Spleen (tissue), 11 donors: ENCODE data around the gene ZSCAN18. TPM values are rescaled to one million over a fixed set of nuclear protein-coding genes. Genes with fewer than 3 reads are reported as not detected.
A peak's percentile ranks its signal among the peaks of the same experiment; 100 is the strongest.

ENCODE experiments used
- DNase-seq: peaks from one replicate; pipeline ENCODE4 v3.0.0-alpha.2; 2020
- H3K27ac ChIP-seq, 8 donors: fragments of 200-600 bp; sonication (generic) in 7 of 8; 1 replicate in 4 of 8; 2 replicates in 4 of 8; pipeline versions ENCODE4 v1.5.0 to v1.8.0; 2016 to 2021; ENCODE audit warnings: inconsistent platforms in 4 of 8, mild to moderate bottlenecking in 4 of 8, moderate library complexity in 1 of 8
- H3K27me3 ChIP-seq, 7 donors: fragments of 200-600 bp; sonication (generic) in 6 of 7; replicated peaks in 1 of 7; 1 replicate in 4 of 7; 2 replicates in 3 of 7; pipeline versions ENCODE4 v1.5.0 to v1.8.0; 2016 to 2021; ENCODE audit warnings: inconsistent platforms in 3 of 7, mild to moderate bottlenecking in 1 of 7
- H3K36me3 ChIP-seq, 6 donors: fragments of 200-600 bp; sonication (generic) in 5 of 6; 1 replicate in 4 of 6; 2 replicates in 2 of 6; pipeline versions ENCODE4 v1.5.0 to v1.8.0; 2016 to 2021; ENCODE audit warnings: inconsistent platforms in 2 of 6
- H3K4me1 ChIP-seq, 6 donors: fragments of 200-600 bp; sonication (generic) in 5 of 6; 1 replicate in 3 of 6; 2 replicates in 3 of 6; pipeline versions ENCODE4 v1.5.0 to v1.8.0; 2016 to 2021; ENCODE audit warnings: inconsistent platforms in 3 of 6
- H3K4me3 ChIP-seq, 8 donors: fragments of 200-600 bp; sonication (generic) in 7 of 8; 1 replicate in 4 of 8; 2 replicates in 4 of 8; pipeline versions ENCODE4 v1.5.0 to v1.8.0; 2016 to 2021; ENCODE audit warnings: inconsistent platforms in 4 of 8, mild to moderate bottlenecking in 4 of 8, moderate library complexity in 2 of 8
- H3K9me3 ChIP-seq, 8 donors: fragments of 200-600 bp; sonication (generic) in 7 of 8; 1 replicate in 4 of 8; 2 replicates in 4 of 8; pipeline versions ENCODE4 v1.5.0 to v1.8.0; 2016 to 2021; ENCODE audit warnings: inconsistent platforms in 4 of 8
- POLR2A ChIP-seq, 3 donors: fragments of 450-650 bp; IDR thresholded peaks; one replicate each; pipeline ENCODE4 v1.5.1; 2017; ENCODE audit warnings: antibody characterized with exemption in 3 of 3, mild to moderate bottlenecking in 1 of 3
- POLR2AphosphoS5 ChIP-seq, 3 donors: sonication (generic); formaldehyde crosslinking; IDR thresholded peaks; one replicate each; pipeline ENCODE4 v1.5.1; 2017; ENCODE audit warnings: antibody characterized with exemption in 3 of 3
- WGBS, 5 donors: extraction: QIAGEN DNeasy Blood & Tissue Kit in 3 of 5; methylation state at CpG; one replicate each; pipeline versions ENCODE4 v1.1.5 to v1.1.7; 2013 to 2018; 5-methylcytosine and 5-hydroxymethylcytosine counted together
- intact Hi-C: fragments of 100-400 bp; cut with DNase I; formaldehyde crosslinking; loops from one replicate; pipeline ENCODE4 v1.15.0; 2023; ENCODE audit warnings: low total_unique reads
- polyA plus RNA-seq, 3 donors: library from polyadenylated mRNA; stranded (reverse); fragments of 200-250 nt; gene quantifications; one replicate each; pipeline ENCODE4 v1.2.1, GENCODE V29; 2013
- total RNA-seq, 7 donors: library from RNA; depleted of rRNA in 3 of 7; stranded (reverse); fragments of >200 nt in 3 of 7; fragmentation: NEBNext Ultra II Directional in 4 of 7; extraction: Animal tissue kit (Norgen Biotek cat#: 25700) in 4 of 7; gene quantifications; one replicate each; pipeline versions ENCODE4 v1.1.0 to v1.2.1, GENCODE V29; 2016 to 2021
- TF ChIP-seq, protein P1 (sequence below), 11 experiments: fragments of 200-600 bp in 7 of 11; fragments of 450-650 bp in 4 of 11; sonication (generic) in 4 of 11; IDR thresholded peaks in 8 of 11; conservative IDR thresholded peaks in 3 of 11; 1 replicate in 7 of 11; 2 replicates in 4 of 11; pipeline versions ENCODE4 v1.4.0 to v1.8.0; 2016 to 2021; ENCODE audit warnings: antibody characterized with exemption in 11 of 11, inconsistent platforms in 4 of 11, mild to moderate bottlenecking in 1 of 11
- donor health status: healthy with polysubstance abuse.
- donor health status: DM: no; HTN: no; CAD: no; lungs with moderate emphysema.
- donor health status: DM: no; HTN: no; CAD: no.
- donor health status: Bipolar disorder and iron deficiency.
- donor health status: healthy.
- donor health status: DM: no; HTN: no; CAD: no.
- donor health status: DM: yes; HTN: yes; CAD: no.

ZSCAN18 gene
- total and polyA plus RNA-seq, 10 donors = 39.8 to 71.7 (median 57.2) TPM

DNA sequence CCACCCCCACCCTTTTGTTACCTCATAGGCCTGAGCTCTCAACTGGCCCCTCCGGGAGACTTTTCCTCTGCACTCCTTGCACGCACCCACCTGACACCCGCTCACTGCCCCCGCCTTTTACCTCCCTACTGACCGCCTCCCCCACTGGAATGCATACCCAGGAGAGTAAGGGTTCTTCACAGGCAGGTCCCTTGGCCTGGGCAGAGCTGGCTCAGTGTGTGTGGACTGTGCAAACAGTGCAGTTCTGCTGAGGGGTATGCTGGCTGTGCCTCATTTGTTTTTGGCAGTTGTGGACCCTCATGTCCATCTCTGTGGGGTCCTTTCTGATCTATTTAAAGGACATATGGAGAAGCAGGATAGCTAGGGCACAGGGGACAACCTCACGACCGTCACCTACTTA, 5.0 kb downstream of the ZSCAN18 start:
- peaks cover 0 to 90% (median 82%) of the 10 kb centered on the region in 8 donors for H3K9me3 ChIP-seq
- intact Hi-C loops = no loop called here
- H3K36me3 ChIP-seq = peaks cover 0 to 41% (median 0%) of the 10 kb centered on the region in 6 donors
- H3K4me3 ChIP-seq = no peak overlapping the region
- DNase-seq = no peak
- no peak overlapping the region for H3K27ac ChIP-seq
- WGBS, 5 donors = 94 to 98% (median 95%) methylated on average over 6 to 7 of the region's 7 CpGs
- no peaks in the 10 kb centered on the region for H3K27me3 ChIP-seq
- peaks cover 0 to 19% (median 12%) of the 10 kb centered on the region in 6 donors for H3K4me1 ChIP-seq
- TF ChIP-seq POLR2A (IDR thresholded peaks at IDR 0.05) = no peak
- TF ChIP-seq, protein P1, sequence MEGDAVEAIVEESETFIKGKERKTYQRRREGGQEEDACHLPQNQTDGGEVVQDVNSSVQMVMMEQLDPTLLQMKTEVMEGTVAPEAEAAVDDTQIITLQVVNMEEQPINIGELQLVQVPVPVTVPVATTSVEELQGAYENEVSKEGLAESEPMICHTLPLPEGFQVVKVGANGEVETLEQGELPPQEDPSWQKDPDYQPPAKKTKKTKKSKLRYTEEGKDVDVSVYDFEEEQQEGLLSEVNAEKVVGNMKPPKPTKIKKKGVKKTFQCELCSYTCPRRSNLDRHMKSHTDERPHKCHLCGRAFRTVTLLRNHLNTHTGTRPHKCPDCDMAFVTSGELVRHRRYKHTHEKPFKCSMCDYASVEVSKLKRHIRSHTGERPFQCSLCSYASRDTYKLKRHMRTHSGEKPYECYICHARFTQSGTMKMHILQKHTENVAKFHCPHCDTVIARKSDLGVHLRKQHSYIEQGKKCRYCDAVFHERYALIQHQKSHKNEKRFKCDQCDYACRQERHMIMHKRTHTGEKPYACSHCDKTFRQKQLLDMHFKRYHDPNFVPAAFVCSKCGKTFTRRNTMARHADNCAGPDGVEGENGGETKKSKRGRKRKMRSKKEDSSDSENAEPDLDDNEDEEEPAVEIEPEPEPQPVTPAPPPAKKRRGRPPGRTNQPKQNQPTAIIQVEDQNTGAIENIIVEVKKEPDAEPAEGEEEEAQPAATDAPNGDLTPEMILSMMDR (IDR thresholded peaks at IDR 0.05 in 8 of 11, conservative IDR thresholded peaks at IDR 0.05 in 3 of 11) = no peak
- TF ChIP-seq POLR2AphosphoS5 (IDR thresholded peaks at IDR 0.05) = no peak

- intact Hi-C loops = no loop called here
- DNase-seq = no peak
- no peaks in the 10 kb centered on the region for H3K27me3 ChIP-seq
- no peak for TF ChIP-seq POLR2A (IDR thresholded peaks at IDR 0.05)
- TF ChIP-seq, protein P1 (IDR thresholded peaks at IDR 0.05 in 8 of 11, conservative IDR thresholded peaks at IDR 0.05 in 3 of 11) = no peak
- H3K9me3 ChIP-seq = peaks cover 0 to 98% (median 91%) of the 10 kb centered on the region in 8 donors
- H3K27ac ChIP-seq = no peak overlapping the region
- peaks cover 0 to 57% (median 9%) of the 10 kb centered on the region in 6 donors for H3K36me3 ChIP-seq
- 72 to 88% (median 86%) methylated on average over 10 to 11 of the region's 11 CpGs for WGBS, 5 donors
- peaks cover 0 to 6% (median 3%) of the 10 kb centered on the region in 6 donors for H3K4me1 ChIP-seq
- H3K4me3 ChIP-seq = no peak overlapping the region
These were observed 6.6 kb downstream of the ZSCAN18 start for GRCh38 chr19:58091251-58091995.

DNA sequence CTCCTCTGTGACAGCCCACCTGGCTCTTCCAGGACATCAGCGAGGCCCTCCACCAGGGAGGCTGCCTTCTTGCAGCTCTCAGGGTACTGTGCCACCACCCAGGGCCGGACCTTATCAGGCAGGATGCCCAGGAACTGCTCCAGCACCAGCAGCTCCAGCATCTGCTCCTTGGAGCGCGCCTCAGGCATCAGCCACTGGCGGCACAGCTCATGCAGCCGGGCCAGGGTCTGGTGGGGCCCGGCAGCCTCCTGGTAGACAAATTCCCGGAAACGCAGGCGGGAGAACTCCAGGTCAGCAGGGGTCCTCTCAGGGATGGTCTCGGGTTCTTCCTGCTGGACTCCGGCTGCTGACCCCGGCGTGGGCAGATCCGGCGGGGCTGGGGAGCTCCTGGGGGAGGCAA, 8.2 kb downstream of the ZSCAN18 start:
- TF ChIP-seq POLR2AphosphoS5 (IDR thresholded peaks at IDR 0.05) = peak in 1 of 3 donors; percentile 53
- no peak for TF ChIP-seq POLR2A (IDR thresholded peaks at IDR 0.05)
- no peak overlapping the region for H3K27ac ChIP-seq
- H3K4me1 ChIP-seq = no peaks in the 10 kb centered on the region
- no peaks in the 10 kb centered on the region for H3K27me3 ChIP-seq
- WGBS, 5 donors = 94 to 97% (median 96%) methylated on average over 14 to 16 of the region's 16 CpGs
- intact Hi-C loops = no loop called here
- H3K9me3 ChIP-seq = peaks cover 0 to 98% (median 92%) of the 10 kb centered on the region in 8 donors
- no peak overlapping the region for H3K4me3 ChIP-seq
- DNase-seq = no peak
- H3K36me3 ChIP-seq = peaks cover 1 to 62% (median 23%) of the 10 kb centered on the region in 6 donors

DNA sequence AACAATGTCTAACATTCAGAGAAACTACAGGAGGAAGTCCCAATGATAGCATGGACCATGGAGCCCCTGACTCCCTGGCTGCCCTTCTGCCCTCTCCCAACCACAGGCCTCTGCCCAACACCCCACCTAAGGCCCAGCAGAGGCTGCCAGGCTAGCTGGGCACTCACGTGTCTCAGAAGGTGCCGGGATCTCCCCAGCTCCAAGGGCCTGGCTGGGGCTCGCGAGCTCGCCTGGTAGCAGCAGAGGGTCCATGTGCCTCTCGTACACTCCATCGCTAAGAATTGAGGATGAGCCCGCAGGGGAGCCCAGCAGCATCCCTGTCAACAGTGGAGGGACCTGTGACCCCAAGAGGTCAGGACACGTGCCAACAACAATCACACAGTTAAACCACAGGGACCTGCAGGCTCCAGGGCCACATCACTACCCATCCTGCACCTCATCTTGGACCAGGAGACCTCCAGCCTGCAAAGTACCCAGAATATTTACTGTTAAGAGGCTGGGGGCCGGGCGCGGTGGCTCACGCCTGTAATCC, 9.4 kb downstream of the ZSCAN18 start:
- no peak for DNase-seq
- Histone ChIP-seq H3K9me3 (peaks cover 0 to 98% (median 92%) of the 10 kb centered on the region in 8 donors), H3K27me3 (no peaks in the 10 kb centered on the region), H3K27ac (no peak overlapping the region), H3K4me1 (no peaks in the 10 kb centered on the region), H3K36me3 (peaks cover 8 to 75% (median 34%) of the 10 kb centered on the region in 6 donors), H3K4me3 (no peak overlapping the region)
- TF ChIP-seq POLR2AphosphoS5 (IDR thresholded peaks at IDR 0.05) = peak in 1 of 3 donors; percentile 29
- no peak for TF ChIP-seq POLR2A (IDR thresholded peaks at IDR 0.05)
- TF ChIP-seq, protein P1 (IDR thresholded peaks at IDR 0.05 in 8 of 11, conservative IDR thresholded peaks at IDR 0.05 in 3 of 11) = no peak
- WGBS, 5 donors = 83 to 98% (median 96%) methylated on average over 8 to 13 of the region's 13 CpGs
- intact Hi-C loops = no loop called here
